GM19324 (cell line): Measurements from ENCODE around the gene ABAT.
"Not testable (repeated sequence)": the region's sequence is repeated elsewhere in the genome, so short reads cannot be mapped to it uniquely, and the experiment has no call there.

Experiments used
- ATAC-seq: cut with Tn5 transposase; IDR thresholded peaks from one replicate; pipeline ENCODE4 v1.9.1; 2021; ENCODE audit warnings: mild to moderate bottlenecking, moderate library complexity; ENCODE audit not compliant: unreplicated experiment, low FRiP score

Gene ABAT

DNA sequence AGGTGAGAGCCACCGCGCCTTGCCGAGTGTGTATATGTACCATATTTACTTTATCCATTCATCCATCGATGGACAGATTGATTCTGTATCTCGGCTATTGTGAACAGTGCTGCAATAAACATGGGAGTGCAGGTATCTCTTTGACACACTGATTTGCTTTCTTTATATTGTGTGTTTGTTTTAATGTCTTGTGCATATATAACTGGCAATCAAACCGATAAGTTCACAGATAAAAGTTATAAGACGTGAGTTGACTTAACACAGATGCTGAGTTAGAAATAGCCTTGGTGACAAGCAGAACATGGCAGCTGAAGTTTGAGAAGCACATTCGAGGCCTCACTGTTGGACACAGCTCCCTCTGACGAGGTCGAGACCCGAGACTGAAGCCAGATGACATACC is 99.8 kb downstream of the ABAT start:
- ATAC-seq = no peak

DNA sequence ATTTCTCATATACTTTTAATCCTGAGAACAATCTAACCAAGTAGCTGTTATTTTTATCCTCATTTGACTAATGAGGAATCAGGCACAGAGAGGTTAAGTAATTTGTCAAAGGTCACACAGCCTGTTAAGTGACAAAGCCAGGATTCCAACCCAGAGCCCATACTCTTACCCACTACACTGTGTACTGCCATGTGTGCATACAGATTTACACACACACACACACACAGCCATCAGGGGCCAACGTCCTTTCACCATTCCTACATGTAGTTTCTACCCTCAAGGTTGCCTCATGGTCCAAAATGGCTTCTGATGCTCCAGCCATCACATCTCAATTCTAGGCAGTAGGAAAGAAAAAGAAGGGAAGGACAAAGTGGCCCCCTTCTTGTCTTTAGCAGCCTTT is 100.9 kb downstream of the ABAT start:
- ATAC-seq = no peak

DNA sequence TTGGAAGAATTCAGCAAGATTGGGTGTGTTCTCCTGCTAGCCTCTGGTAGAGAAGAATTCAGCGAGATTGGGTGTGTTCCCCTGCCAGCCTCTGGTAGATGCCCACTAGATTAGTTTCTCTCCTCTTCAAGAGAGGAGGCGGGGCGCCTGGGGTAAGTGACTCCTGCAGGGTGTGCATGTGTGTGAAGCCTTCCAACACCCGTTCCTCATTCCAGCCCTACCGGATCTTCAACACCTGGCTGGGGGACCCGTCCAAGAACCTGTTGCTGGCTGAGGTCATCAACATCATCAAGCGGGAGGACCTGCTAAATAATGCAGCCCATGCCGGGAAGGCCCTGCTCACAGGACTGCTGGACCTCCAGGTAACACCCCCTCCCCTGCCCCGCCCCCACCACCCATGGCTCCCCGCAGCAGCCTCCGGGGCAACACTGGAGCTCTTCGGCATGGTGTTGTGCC is 101.7 kb downstream of the ABAT start:
- no peak for ATAC-seq

DNA sequence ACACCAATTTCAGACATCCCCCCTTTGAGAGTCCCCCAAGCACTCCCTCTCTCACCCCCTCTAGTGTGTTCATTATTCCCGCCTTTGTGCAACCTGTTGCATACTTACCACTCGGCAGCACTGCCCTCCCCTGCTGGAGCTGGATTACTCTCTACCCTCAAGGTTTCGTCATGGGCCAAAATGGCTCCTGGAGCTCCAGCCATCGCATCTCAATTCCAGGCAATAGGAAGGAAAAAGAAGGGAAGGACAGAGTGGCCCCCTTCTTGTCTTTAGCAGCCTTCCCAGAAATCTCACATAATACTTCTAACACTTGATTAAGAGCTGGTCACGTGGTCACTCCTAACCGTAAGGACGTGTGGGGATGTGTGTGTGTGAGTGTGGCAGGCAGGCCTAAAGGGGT is 102.8 kb downstream of the ABAT start:
- ATAC-seq = no peak

DNA sequence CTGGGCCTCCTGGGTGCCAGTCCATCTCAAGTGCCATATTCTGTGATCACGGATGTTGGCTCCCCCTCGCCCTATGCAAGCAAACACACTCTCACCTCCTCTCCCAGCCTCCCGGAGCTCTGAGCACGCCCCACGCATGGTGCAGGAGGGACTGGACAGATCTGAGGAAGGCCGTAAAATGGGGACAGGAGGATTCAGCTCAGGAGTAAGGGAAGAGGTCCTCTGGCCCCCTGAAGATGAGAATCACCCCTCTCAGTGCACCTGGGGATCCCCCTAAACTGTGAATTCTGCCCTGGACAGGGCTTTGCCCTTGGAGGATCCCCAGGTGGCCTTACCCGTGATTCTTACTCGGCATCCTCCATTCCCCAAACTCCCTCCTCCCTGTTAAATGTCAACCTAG is 107.4 kb downstream of the ABAT start:
- ATAC-seq = no peak

- no peak for ATAC-seq
These were observed 108.3 kb downstream of the ABAT start for GRCh38 chr16:8782673-8783072.

DNA sequence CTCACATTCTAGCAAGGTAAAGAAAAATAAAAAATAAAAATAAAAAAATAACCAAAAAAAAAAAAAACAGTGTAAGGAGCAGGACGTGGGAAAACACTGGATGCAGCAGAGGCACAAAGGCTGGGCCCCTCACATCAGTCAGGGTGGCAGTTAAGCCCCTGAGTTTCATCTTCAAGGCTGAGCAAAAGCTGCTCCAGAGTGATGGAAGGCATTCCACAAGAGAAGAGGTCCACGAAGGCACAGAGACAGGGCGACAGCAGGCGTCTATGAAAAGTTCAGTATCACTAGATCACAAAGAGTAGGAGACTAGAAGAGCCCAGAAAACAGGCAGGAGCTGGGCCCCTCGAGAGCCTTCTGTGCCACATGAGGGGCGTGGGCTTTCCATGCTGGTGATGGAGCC is 111.0 kb downstream of the ABAT start:
- ATAC-seq = no peak

- ATAC-seq = not testable (repeated sequence)
These were observed 111.9 kb downstream of the ABAT start for GRCh38 chr16:8786316-8786715.

DNA sequence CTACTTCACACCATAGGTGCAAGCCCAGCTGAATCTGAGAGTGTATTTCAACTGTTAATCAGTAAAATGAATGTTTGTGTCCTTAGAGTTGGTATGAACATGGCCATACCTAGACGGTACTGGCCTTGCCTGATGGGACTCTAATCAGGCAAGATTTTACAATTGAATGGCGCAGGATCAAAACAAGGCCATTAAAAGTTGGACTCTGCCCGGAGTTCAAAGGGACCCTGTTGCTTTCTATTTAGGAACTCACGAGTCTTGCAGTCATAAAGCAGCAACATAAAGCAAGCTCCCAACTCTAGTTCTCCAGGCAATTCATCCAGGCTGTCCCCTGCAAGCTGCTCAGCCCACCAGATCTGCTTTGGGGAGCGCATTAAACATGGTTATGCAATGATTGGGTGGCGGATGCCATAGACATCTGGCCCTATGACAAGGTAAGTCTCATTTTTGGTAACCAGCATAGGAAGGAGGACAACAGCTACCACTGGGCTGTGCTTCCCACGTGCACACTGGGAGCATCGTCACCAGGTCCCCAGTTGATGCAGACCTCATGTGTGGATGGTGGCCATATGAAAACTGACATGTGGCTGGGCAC is 114.3 kb downstream of the ABAT start:
- ATAC-seq = no peak

DNA sequence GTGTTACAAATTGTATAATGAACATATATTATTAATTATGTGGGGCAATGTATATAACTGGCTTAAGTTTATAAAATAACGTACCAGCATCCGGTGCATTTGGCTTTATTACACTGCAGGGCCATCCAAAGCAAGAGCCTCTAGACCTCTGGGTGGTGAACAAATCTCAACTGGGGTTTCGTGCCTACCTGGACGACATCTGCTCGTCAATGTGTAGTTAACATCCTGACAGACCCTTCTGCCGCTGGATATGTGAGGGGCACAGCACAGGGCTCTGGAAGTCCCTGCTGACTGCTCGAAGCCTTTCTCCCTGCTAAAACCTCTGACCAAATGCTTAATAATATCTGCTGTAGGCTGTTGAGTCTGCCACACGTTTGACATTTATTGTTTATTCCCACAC is 120.7 kb downstream of the ABAT start:
- no peak for ATAC-seq

- no peak for ATAC-seq
These were observed 121.4 kb downstream of the ABAT start for GRCh38 chr16:8795818-8796217.

DNA sequence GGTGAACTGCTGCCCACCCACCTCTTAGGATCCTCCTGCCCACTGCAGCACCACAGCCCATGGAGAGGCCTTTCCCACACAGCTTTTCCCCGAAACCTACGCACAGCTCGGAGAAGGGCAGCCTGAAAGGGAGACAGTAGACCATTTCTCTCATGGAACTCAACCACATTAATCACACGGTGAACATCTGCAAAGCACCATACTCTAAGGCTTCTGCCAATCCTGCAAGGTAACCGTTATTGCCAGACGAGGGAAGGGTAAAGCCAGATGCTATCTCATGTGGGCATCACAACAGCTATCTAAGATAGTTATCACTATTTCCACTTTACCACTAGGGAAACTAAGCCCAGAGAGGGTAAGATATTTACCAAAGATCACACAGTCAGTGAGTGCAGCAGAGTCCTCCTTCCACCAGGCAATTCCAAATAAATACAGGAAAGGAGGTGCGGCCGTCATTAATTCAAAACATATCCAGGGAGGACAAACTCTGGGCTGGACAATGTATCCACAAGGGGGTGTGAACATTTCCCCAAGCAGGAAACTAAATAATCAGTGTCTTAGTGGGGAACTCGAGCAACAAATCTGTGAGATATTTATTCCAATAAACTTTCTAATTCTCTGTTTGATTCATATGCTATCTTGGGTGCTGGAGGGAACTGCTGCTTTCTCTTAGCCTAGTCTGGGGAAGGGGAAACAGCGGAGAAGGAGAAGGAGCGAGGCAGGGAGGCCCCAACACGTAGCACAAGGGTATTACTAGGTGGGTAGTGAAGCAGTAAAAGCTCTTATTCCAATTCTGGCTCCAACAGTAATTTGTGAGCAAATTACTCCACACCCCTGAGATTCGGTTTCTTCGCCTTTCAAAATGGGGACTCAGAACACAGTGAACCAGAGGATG is 122.3 kb downstream of the ABAT start:
- no peak for ATAC-seq

- peak; percentile 95 for ATAC-seq
These were observed 123.2 kb downstream of the ABAT start, which contains the start of the genes PMM2 and TMEM186 for GRCh38 chr16:8797364-8798173. Gene PMM2, plus strand, starts transcription at chr16:8797839. Its CDS starts 44 bp downstream, at chr16:8797883. Gene TMEM186, minus strand, starts transcription at chr16:8797639. Its CDS starts 25 bp downstream, at chr16:8797614.

- no peak for ATAC-seq
These were observed 123.7 kb downstream of the ABAT start for GRCh38 chr16:8798174-8798527.

GRCh38 chr16:8798535-8799157 is 124.2 kb downstream of the ABAT start:
- ATAC-seq = no peak

DNA sequence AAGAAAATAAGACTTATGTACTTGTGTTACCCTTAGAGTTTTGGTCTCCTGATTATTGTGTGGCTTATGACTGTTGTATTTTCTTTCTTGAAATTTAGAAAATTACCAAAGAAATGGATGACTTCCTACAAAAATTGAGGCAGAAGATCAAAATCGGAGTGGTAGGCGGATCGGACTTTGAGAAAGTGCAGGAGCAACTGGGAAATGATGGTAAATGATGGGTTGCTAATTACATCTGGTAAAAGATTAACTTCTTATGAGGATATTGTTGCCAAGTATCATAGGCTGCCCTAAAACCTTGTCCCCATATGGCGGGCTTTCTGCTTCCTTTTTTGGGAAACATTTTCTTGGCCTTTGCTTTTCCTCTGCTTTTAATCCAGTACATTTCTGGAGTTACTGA is 127.3 kb downstream of the ABAT start:
- no peak for ATAC-seq

DNA sequence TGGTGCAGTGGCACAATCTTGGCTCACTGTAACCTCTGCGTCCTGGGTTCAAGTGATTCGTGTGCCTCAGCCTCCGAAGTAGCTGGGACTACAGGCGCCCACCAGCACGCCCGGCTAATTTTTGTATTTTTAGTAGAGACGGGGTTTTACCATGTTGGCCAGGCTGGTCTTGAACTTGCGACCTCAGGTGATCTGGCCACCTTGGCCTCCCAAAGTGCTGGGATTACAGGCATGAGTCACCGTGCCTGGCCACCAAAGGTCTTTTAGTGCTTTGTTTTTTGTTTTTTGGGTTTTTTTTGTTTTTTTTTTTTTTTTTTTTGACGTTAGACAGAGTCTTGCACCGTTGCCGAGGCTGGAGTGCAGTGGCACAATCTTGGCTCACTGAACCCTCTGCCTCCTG is 129.3 kb downstream of the ABAT start:
- not testable (repeated sequence) for ATAC-seq

DNA sequence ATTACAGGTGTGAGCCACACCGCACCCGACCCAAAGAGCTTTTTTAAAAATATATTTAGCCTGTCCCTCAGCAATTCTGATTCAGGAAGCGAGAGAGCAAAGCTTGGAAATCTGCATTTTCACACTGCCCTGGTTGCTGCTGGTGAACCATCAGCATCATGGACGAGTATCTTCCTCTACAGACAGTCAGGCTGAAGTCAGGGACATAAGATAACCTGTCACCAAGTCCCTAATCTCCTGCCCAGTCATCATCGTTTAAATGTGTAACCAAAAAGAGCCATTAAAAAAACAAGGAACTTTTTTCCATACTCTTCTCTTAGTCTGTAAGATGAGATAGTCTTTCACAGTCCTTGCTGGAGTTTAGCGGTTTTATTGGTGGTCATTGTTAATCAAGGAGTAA is 129.9 kb downstream of the ABAT start:
- no peak for ATAC-seq

- no peak for ATAC-seq
These were observed 132.0 kb downstream of the ABAT start for GRCh38 chr16:8806272-8806983.

DNA sequence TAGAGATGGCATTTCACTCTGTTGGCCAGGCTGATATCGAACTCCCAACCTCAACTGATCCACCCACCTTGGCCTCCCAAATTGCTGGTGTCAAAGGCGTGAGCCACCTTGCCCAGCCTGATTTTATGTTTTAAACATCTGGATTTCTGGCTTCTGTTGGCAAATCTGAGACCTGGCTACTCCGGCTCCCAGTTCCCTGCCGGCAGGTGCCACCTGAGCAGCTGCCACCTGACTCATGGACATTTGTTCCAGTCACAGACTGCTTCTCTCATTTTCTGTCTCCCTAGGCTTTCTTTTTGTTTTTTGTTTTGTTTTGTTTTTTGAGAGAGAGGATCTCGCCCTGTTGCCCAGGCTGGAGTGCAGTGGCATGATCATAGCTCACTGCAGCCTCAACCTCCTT is 132.8 kb downstream of the ABAT start:
- no peak for ATAC-seq
